OCI-M1 (cell line): ENCODE measurements around the gene DNER.
"Not testable (repeated sequence)": the region's sequence is repeated elsewhere in the genome, so short reads cannot be mapped to it uniquely, and the experiment has no call there.

Source experiments
- DNase-seq: peaks from one replicate; lab custom pipeline; 2025; lab: John Stamatoyannopoulos, UW

DNER gene

DNA sequence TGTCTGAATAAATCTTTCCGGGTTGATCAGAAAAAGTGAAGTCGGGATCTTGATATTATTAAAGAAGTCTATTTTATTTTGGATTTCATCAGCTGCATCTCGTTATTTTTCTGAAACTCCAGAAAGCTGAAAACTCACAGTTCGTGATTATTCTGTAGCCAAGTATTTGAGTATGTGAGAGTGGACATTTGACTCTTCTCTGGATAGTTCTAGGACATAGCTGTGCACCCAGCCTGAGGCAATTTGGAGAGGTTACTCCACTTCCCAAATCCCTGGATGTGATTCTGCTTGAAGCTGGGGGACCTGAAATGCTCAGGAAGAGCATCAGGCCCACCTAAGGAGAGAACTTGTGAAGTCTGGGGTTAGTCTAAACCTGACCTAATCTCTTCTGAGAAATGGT lies 325.6 kb downstream of the DNER start:
- DNase-seq: no peak

- no peak for DNase-seq
Observed at GRCh38 chr2:229387866-229388265, 326.5 kb downstream of the DNER start.

GRCh38 chr2:229380101-229380625 lies 334.2 kb downstream of the DNER start:
- no peak for DNase-seq

GRCh38 chr2:229378386-229378785 lies 336.0 kb downstream of the DNER start:
- DNase-seq: no peak

DNA sequence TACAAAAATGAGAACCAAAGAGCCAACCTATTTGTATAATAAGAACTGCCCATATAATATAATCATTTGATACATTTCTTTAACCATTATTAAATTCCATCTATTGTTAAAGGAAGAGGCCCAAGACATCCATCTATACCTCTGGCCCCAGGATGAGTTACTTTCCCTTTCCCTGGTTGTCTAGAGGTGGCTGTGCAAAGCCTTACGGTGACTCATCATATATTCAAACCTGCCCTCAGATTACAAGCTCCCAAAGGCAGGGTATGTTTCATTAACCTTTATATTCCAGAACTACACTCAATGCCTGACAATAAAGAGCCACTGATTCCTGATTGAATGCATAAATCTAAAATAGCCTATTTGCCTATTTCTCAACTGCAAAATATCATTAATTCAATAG lies 337.5 kb downstream of the DNER start:
- no peak for DNase-seq

GRCh38 chr2:229375251-229375650 lies 339.1 kb downstream of the DNER start:
- no peak for DNase-seq

- DNase-seq: not testable (repeated sequence)
Observed at GRCh38 chr2:229373311-229373710, 341.0 kb downstream of the DNER start.

GRCh38 chr2:229372207-229372606 lies 342.1 kb downstream of the DNER start:
- no peak for DNase-seq

DNA sequence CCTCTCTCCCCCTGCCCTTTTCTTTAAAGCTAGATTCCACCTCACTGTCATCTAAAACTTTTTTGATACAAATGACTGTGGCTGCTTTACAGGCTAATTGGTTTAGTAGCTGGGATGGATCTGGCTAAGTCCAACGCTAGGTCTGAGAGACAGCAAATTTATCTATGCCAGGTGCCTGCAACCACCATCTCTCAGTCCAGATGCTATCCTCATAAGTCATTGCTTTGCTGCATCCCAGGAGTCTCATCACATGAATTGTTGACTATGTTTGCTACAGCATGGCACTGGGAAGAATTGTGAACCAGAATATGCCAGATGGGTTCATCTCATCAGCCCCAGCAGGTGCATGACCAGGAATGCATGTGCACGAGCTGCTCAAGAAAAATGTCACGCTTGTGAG lies 343.3 kb downstream of the DNER start:
- no peak for DNase-seq

DNA sequence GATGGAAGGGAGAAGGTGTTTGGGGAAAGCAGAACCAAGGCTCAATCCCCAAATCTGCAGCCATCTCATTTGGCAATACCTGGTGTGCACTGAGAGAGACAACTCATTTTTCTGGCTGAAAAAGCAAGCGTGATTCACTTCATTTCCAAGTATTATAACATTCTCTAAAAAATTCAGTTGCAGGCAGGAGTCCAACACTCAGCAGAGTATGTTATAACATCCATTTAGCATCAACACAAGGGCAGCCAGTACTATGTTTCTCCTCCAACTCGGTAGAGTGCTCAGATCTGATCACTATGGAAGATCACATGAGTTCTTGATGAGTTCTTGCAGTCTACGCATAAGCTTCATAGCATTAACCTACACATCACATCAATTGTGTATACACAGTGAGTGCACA lies 343.8 kb downstream of the DNER start:
- DNase-seq: no peak

DNA sequence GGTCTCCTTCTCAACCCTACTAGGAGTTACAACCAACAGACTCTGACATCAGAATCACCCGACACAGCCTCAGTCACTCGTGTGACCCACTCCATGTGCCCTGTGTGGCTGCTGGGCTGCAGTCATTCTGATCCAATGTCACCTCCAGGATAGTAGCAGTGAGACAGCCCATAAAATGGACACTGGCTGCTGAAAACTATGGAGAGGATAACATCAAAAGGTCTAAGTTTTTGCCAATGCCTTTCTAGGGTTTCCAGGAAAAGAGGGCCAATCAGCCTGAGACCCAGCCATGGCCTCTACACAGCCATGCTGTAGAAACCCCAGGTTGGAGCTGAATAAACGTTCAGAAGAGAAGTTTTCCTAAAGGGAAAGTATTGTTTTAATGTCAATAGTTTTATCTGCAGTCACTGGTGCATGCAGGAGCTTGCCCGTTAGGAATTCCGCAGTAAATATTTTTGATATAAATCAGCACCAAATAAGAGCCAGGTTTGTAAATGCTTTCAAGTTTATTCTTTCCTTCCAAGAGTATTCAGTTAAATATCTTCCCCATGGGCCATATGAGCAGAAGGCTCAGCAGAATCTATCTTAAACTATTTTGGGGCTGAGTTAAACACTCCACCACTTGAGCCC lies 351.1 kb downstream of the DNER start:
- no peak for DNase-seq

GRCh38 chr2:229350883-229351282 lies 363.5 kb downstream of the DNER start:
- DNase-seq: no peak

GRCh38 chr2:229350117-229350805 lies 364.1 kb downstream of the DNER start:
- DNase-seq: no peak

DNA sequence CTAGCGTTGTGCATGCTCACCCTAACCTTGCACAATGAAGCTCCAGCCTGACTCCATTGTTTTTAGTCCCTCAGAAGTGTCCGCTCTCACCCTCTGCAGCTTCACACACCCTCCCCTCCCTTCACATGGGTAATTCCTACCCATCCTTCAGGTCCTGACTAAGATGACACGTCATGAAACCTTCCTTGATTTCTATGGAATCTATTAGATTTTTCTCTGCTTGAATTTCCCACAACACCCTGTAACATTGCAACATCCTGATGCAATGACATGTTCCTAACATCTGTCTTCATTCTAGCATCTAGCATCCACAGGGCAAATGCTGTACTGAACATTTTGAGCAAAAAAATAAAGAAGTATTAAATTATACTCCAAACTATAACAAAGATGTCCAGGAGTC lies 366.2 kb downstream of the DNER start:
- DNase-seq: no peak

- DNase-seq: no peak
Observed at GRCh38 chr2:229346816-229347540, 367.4 kb downstream of the DNER start.

DNA sequence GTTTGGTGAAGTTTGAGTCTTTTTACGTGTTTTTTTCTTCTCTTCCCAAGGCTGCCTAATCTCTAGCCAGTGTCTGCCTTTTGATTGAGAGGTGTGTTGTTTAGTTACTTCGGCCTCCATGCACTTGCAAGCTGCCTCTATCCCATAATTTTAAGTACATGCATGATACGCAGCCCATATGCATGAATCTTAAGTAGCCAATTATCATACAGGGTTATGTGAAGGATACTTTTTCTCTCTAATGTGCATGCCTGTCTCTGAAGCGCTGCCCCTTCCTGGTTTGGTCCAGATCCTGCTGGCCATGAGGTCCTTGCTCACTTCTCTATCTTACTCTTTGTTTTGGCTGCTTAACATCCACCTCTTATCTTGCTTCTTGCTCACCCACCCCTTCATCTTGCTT lies 369.4 kb downstream of the DNER start:
- no peak for DNase-seq

DNA sequence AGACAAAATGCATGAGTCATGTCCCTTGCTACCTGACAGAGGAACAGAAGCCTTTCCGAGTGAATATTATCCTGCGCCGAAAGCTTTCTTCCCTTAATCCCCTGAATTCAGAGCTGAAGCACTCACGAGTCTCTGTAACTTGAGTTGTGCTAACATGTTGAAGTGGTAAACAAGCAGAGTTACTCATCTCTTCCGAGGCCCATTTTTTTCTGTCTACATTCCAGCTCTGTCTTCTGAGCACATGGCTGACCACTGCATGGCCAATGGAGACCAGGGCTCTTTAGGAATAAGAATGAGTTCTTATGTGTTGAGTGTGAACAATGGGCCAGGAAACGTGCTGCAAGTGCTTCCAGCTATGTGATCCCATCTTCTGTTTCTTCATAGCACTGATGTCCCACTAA lies 370.2 kb downstream of the DNER start:
- DNase-seq: no peak

DNA sequence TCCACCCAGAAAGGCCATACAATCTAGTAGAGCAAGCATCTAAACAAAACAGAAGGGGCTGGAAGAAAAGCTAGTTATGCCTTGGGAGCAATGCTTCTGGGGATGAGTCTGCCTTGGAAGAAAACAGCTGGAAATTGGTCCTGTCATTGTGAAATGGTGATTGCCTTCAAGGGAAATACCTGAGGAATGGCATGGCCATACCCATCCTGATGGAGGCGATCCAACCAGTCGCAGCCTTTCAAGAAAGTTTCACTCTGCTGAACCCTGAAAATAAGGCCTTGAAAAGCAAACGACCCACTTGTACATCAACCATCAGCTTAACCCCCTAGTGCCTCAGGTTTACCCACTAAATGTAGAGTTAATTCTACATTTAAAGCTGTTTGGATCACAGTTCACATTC lies 370.7 kb downstream of the DNER start:
- no peak for DNase-seq

DNA sequence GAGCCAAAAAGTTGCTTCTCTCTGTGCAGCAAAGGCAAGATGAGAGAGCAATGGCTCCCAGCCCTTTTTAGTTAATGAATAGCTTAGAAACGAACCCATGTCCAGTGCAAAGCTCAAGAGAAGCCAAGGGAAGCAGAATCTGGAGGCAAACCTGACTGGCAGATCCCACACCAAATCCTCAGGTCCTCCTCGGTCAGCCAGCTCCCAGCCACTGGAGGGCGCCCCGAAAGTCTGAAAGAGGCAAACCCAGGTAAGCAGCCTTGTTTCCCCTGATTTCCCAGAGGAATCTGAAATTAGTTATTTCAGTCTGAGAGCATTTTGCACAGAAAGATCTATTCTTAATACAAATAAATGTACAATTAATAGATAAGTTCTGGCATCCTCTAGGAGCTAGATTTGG lies 372.0 kb downstream of the DNER start:
- DNase-seq: peak; percentile 4

- DNase-seq: no peak
Observed at GRCh38 chr2:229340086-229340760, 374.1 kb downstream of the DNER start.

- DNase-seq: no peak
Observed at GRCh38 chr2:229339618-229340017, 374.7 kb downstream of the DNER start.

DNA sequence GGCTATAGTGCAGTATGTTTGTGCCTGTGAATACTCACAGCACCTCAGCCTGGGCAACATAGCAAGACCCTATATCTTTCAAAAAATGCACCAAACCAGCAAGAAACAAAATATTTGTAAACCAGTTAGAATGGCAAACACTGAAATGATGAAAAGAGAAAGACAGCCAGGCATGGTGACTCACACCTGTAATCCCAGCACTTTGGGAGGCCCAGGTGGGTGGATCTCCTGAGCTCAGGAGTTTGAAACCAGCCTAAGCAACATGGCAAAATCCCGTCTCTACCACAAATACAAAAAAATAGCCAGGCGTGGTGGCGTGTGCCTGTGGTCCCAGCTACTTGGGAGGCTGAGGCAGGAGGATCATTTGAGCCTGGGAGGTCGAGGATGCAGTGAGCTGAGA lies 375.2 kb downstream of the DNER start:
- DNase-seq: not testable (repeated sequence)
